Hematopoietic multipotent progenitor cell treated with erythropoietin and hydrocortisone succinate and interleukin-3 and kit ligand, for 15 days (in vitro differentiated cells): Measurements from ENCODE around the gene NOL9.
A peak's percentile ranks its signal among the peaks of the same experiment; 100 is the strongest.

Source experiments
- DNase-seq: peaks from one replicate; pipeline ENCODE4 v3.0.0-alpha.2; 2015; ENCODE audit warnings: low spot score

The NOL9 gene

DNA sequence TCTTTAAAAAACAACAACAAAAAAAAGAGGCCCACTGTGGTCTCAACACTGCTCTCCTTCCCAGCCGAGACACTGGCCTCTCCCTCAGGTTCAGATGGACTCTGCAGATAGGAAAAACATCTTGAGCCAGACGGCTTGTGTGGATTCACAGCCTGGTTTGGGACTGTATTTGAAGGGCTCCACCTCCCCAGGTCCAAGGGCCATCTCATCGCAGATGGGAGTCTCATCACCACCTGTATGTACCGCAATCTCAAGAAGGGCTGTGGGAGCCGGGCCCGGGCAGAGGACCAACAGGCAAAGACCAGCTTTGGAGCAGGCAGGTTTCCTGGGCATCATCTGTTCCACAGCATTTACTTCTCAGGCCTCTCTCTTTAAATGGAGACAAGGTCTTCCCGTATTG lies 35.7 kb upstream of the NOL9 start:
- DNase-seq = no peak

DNA sequence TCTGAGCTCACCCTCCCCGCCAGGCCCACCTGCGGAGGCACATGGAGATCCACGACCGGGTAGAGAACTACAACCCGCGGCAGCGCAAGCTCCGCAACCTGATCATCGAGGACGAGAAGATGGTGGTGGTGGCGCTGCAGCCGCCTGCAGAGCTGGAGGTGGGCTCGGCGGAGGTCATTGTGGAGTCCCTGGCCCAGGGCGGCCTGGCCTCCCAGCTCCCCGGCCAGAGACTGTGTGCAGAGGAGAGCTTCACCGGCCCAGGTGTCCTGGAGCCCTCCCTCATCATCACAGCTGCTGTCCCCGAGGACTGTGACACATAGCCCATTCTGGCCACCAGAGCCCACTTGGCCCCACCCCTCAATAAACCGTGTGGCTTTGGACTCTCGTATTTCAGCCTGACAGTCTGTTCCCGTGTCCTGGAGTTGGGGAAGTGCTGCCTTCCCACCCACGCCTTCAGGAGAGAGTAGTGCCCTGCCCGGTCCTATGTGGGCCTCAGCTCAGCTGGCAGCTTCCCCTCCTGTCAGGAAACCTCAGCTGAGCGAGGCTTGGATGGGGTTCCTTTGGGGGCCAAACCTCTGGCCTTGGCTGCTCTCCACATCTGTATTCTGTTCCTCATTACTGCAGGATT lies 34.7 kb upstream of the NOL9 start:
- DNase-seq = no peak

GRCh38 chr1:6588128-6588892 lies 34.0 kb upstream of the NOL9 start:
- no peak for DNase-seq

DNA sequence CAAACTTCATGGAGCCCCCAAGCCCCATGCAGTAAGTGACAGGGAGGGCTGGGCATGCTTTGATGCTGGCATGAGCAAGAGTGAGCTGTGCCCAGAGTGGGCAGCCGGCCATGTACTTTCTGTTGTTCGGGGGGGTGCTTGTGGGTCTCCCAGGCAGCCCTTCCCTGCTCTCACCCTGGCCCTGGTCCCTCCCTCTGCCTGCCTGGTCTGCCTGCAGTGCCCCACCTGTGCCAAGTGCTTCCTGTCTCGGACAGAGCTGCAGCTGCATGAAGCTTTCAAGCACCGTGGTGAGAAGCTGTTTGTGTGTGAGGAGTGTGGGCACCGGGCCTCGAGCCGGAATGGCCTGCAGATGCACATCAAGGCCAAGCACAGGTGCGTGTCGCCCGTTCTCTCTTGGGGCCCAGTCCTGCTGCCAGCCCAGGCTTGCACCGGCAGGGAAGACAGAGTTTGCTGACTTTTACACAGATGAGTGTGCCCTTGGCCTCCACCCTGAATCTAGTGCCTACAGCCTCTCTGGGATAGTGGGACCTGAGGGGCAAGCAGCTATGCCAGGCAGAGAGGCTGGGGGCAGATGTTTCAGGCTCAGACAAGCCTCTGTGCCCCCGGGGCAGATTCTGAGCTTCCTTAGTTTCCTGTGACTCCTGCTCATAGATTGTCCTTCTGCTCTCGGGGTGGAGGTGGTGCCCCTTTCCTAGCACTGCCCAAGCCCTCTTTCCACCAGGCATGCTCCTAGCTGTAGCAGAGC lies 33.1 kb upstream of the NOL9 start:
- no peak for DNase-seq

DNA sequence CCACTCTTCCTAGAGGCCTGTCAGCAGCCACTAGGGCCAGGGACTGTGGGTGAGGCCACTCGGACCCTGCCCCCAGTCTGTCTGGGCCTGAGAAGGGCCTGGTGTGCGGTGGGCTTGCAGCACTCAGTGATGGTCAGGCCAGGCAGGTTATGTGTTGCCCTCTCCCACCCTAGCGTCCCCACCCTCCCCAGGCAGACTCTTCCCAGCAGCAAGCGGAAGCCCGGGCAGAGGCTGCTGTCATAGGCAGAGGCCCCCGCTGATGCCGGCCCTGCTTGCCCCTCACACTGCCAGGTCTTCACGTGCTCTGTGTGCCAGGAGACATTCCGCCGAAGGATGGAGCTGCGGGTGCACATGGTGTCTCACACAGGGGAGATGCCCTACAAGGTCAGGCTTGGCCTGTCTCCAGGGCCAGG lies 32.1 kb upstream of the NOL9 start:
- no peak for DNase-seq

- no peak for DNase-seq
Observed at GRCh38 chr1:6585841-6586240, 31.5 kb upstream of the NOL9 start.

GRCh38 chr1:6585081-6585722 lies 30.9 kb upstream of the NOL9 start:
- DNase-seq = no peak

- DNase-seq = no peak
Observed at GRCh38 chr1:6584126-6585080, 30.1 kb upstream of the NOL9 start.

DNA sequence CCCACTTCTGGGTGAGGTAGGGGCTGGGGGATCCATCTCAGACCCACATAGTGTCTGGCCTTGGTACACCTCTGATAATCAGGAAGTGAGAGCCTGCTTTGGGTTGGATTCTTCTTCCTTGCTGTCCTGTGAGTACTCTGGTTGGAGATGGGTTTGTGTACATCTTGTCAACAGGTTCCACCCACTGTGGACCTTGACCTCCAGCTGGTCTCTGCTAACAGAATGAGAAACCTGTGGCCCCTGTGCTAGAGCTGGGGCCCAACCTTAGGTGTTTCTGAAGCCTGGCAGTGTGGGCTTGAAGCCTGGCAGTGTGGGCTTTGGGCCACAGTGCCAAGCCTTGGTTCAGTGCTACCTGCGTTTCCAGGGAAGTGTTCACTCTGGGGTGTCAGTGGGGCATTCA lies 28.1 kb upstream of the NOL9 start:
- DNase-seq = no peak

- DNase-seq = no peak
Observed at GRCh38 chr1:6581561-6582305, 27.4 kb upstream of the NOL9 start.

GRCh38 chr1:6580593-6581409 lies 26.5 kb upstream of the NOL9 start:
- DNase-seq = no peak

- no peak for DNase-seq
Observed at GRCh38 chr1:6580119-6580592, 25.8 kb upstream of the NOL9 start.

DNA sequence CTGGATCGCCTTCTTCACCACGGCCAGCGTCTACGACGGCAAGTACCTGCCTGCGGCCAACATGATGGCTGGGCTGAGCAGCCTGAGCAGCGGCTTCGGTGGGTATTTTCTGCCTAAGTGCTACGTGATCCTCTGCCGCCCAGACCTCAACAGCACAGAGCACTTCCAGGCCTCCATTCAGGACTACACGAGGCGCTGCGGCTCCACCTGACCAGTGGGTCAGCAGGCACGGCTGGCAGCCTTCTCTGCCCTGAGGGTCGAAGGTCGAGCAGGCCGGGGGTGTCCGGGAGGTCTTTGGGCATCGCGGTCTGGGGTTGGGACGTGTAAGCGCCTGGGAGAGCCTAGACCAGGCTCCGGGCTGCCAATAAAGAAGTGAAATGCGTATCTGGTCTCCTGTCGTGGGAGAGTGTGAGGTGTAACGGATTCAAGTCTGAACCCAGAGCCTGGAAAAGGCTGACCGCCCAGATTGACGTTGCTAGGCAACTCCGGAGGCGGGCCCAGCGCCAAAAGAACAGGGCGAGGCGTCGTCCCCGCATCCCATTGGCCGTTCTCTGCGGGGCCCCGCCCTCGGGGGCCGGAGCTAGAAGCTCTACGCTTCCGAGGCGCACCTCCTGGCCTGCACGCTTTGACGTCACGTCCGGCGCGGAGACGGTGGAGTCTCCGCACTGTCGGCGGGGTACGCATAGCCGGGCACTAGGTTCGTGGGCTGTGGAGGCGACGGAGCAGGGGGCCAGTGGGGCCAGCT lies 25.2 kb upstream of the NOL9 start, which contains the start of gene ZBTB48:
Gene ZBTB48, plus strand, starts transcription at position 621 of the 745 bp plus-strand sequence. CDS start 616 bp downstream, outside the sequence.
- peak; percentile 99 for DNase-seq

GRCh38 chr1:6578624-6579373 lies 24.5 kb upstream of the NOL9 start:
- no peak for DNase-seq

GRCh38 chr1:6577831-6578525 lies 23.7 kb upstream of the NOL9 start:
- DNase-seq = no peak

GRCh38 chr1:6574818-6575217 lies 20.5 kb upstream of the NOL9 start:
- no peak for DNase-seq

GRCh38 chr1:6574025-6574620 lies 19.8 kb upstream of the NOL9 start:
- no peak for DNase-seq
